GM12874 (cell line): Measurements from ENCODE around the gene AGBL1.

ENCODE experiments used
- CTCF ChIP-seq: IDR thresholded peaks from 2 replicates; pipeline ENCODE4 v1.5.1; 2011; ENCODE audit warnings: low read depth, mild to moderate bottlenecking, control low read depth, low read length, moderate library complexity; ENCODE audit not compliant: insufficient read depth

AGBL1 gene

GRCh38 chr15:86432861-86433260 lies 353.2 kb downstream of the AGBL1 start:
- TF ChIP-seq CTCF = no peak

GRCh38 chr15:86433983-86434382 lies 354.3 kb downstream of the AGBL1 start:
- TF ChIP-seq CTCF = no peak

- no peak for TF ChIP-seq CTCF
These were observed 359.9 kb downstream of the AGBL1 start for GRCh38 chr15:86439614-86440013.

GRCh38 chr15:86444527-86444926 lies 364.9 kb downstream of the AGBL1 start:
- TF ChIP-seq CTCF = no peak

GRCh38 chr15:86445579-86446252 lies 366.0 kb downstream of the AGBL1 start:
- TF ChIP-seq CTCF = no peak

- TF ChIP-seq CTCF = no peak
These were observed 366.6 kb downstream of the AGBL1 start for GRCh38 chr15:86446253-86446640.

GRCh38 chr15:86481720-86482119 lies 402.0 kb downstream of the AGBL1 start:
- TF ChIP-seq CTCF = no peak
